Loucy (cell line): Measurements from ENCODE around the gene CNOT6.

ENCODE experiments used
- H2AFZ ChIP-seq: fragments of 200-600 bp; sonication (generic); 2 replicates; pipeline ENCODE4 v1.6.0; 2016; ENCODE audit warnings: antibody characterized with exemption, mild to moderate bottlenecking, low read length, moderate library complexity
- H3F3A ChIP-seq: fragments of 200-600 bp; 2 replicates; pipeline ENCODE4 v1.6.0; 2016; ENCODE audit warnings: antibody characterized with exemption, low read depth, mild to moderate bottlenecking
- H3K27me3 ChIP-seq: fragments of 200-600 bp; sonication (generic); 2 replicates; pipeline ENCODE4 v1.6.1; 2014; ENCODE audit warnings: low read length, mild to moderate bottlenecking; ENCODE audit not compliant: insufficient read depth, poor library complexity, severe bottlenecking
- H3K36me3 ChIP-seq: fragments of 200-600 bp; sonication (generic); 2 replicates; pipeline ENCODE4 v1.6.1; 2016; ENCODE audit warnings: low read length; ENCODE audit not compliant: insufficient read depth
- H3K4me1 ChIP-seq: fragments of 200-600 bp; sonication (generic); 2 replicates; pipeline ENCODE4 v1.5.1; 2014; ENCODE audit warnings: low read length, mild to moderate bottlenecking; ENCODE audit not compliant: insufficient read depth, poor library complexity, severe bottlenecking
- H3K4me2 ChIP-seq: fragments of 200-600 bp; sonication (generic); 2 replicates; pipeline ENCODE4 v1.6.0; 2014; ENCODE audit warnings: antibody characterized with exemption, low read length, low read depth, mild to moderate bottlenecking; ENCODE audit not compliant: poor library complexity, severe bottlenecking
- H3K4me3 ChIP-seq: fragments of 200-600 bp; sonication (generic); 2 replicates; pipeline ENCODE4 v1.5.1; 2014; ENCODE audit warnings: low read length, mild to moderate bottlenecking, mixed read lengths; ENCODE audit not compliant: poor library complexity, severe bottlenecking
- H3K79me2 ChIP-seq: fragments of 200-600 bp; sonication (generic); 2 replicates; pipeline ENCODE4 v1.6.1; 2014; ENCODE audit warnings: low read length; ENCODE audit not compliant: insufficient read depth
- H3K9ac ChIP-seq: fragments of 200-600 bp; sonication (generic); 2 replicates; pipeline ENCODE4 v1.6.0; 2014; ENCODE audit warnings: mild to moderate bottlenecking, low read depth, low read length, moderate library complexity; ENCODE audit not compliant: poor library complexity, severe bottlenecking
- H3K9me2 ChIP-seq: fragments of 200-600 bp; sonication (generic); replicated peaks from 2 replicates; pipeline ENCODE4 v1.6.1; 2016; ENCODE audit warnings: low read depth, low read length, mixed read lengths
- H3K9me3 ChIP-seq: fragments of 200-600 bp; sonication (generic); 2 replicates; pipeline ENCODE4 v1.6.1; 2014; ENCODE audit warnings: mild to moderate bottlenecking, antibody characterized with exemption, low read length, low read depth; ENCODE audit not compliant: insufficient read depth
- H4K20me1 ChIP-seq: fragments of 200-600 bp; sonication (generic); 2 replicates; pipeline ENCODE4 v1.6.0; 2014; ENCODE audit warnings: antibody characterized with exemption, low read length, mild to moderate bottlenecking; ENCODE audit not compliant: insufficient read depth, poor library complexity, severe bottlenecking
- CTCF ChIP-seq: fragments of 200-600 bp; sonication (generic); conservative IDR thresholded peaks from 2 replicates; pipeline ENCODE4 v1.5.1; 2014; ENCODE audit warnings: mild to moderate bottlenecking, antibody characterized with exemption, low read length
- EZH2phosphoT487 ChIP-seq: fragments of 200-600 bp; IDR thresholded peaks from 2 replicates; pipeline ENCODE4 v1.6.1; 2018; ENCODE audit warnings: antibody characterized with exemption, mild to moderate bottlenecking, moderate library complexity, borderline replicate concordance

The CNOT6 gene

GRCh38 chr5:180563994-180564393 lies 69.8 kb downstream of the CNOT6 start:
- Histone ChIP-seq H3K27me3 (no peaks in the 10 kb centered on the region), H3K4me2 (no peak overlapping the region), H4K20me1 (no peaks in the 10 kb centered on the region), H3K9me3 (no peaks in the 10 kb centered on the region), H3K4me1 (no peaks in the 10 kb centered on the region), H3K9me2 (no peaks in the 10 kb centered on the region), H3K79me2 (peaks cover 4% of the 10 kb centered on the region; the same call in 1 of the 2 replicates), H3K4me3 (no peak overlapping the region), H3K9ac (no peak overlapping the region), H2AFZ (no peak overlapping the region), H3K36me3 (peaks cover 44% of the 10 kb centered on the region; the same call in 1 of the 2 replicates), H3F3A (no peaks in the 10 kb centered on the region)
- TF ChIP-seq CTCF (no peak), EZH2phosphoT487 (no peak)

- H3K9me3 ChIP-seq, result no peaks in the 10 kb centered on the region
- no peak overlapping the region for H3K4me2 ChIP-seq
- TF ChIP-seq EZH2phosphoT487, result no peak
- no peak for TF ChIP-seq CTCF
- H3K27me3 ChIP-seq, result no peaks in the 10 kb centered on the region
- H3K9me2 ChIP-seq, result no peaks in the 10 kb centered on the region
- no peaks in the 10 kb centered on the region for H4K20me1 ChIP-seq
- H3K9ac ChIP-seq, result no peak overlapping the region
- no peak overlapping the region for H2AFZ ChIP-seq
- H3F3A ChIP-seq, result no peaks in the 10 kb centered on the region
- H3K4me3 ChIP-seq, result no peak overlapping the region
- H3K36me3 ChIP-seq, result peaks cover 67% of the 10 kb centered on the region; the same call in 1 of the 2 replicates
- no peaks in the 10 kb centered on the region for H3K4me1 ChIP-seq
- no peaks in the 10 kb centered on the region for H3K79me2 ChIP-seq
These were observed 74.7 kb downstream of the CNOT6 start for GRCh38 chr5:180568914-180569313.

- H3K4me1 ChIP-seq, result no peaks in the 10 kb centered on the region
- H3K9ac ChIP-seq, result no peak overlapping the region
- no peaks in the 10 kb centered on the region for H3K9me3 ChIP-seq
- H3K79me2 ChIP-seq, result no peaks in the 10 kb centered on the region
- no peak overlapping the region for H2AFZ ChIP-seq
- TF ChIP-seq CTCF (no peak), EZH2phosphoT487 (no peak)
- H3K36me3 ChIP-seq, result peaks cover 34% of the 10 kb centered on the region; the same call in 1 of the 2 replicates
- no peaks in the 10 kb centered on the region for H3K27me3 ChIP-seq
- H3K9me2 ChIP-seq, result no peaks in the 10 kb centered on the region
- no peak overlapping the region for H3K4me3 ChIP-seq
- no peak overlapping the region for H3K4me2 ChIP-seq
- H4K20me1 ChIP-seq, result no peaks in the 10 kb centered on the region
- no peaks in the 10 kb centered on the region for H3F3A ChIP-seq
These were observed 81.4 kb downstream of the CNOT6 start for GRCh38 chr5:180575571-180575970.
